ENCODE measurements around the gene DUSP12. TPM values are rescaled to one million over a fixed set of nuclear protein-coding genes. Genes with fewer than 3 reads are reported as not detected.

DUSP12 gene
- total and polyA plus RNA-seq, 12 donors: 7.8 to 48.1 (median 16.6) TPM

DNA sequence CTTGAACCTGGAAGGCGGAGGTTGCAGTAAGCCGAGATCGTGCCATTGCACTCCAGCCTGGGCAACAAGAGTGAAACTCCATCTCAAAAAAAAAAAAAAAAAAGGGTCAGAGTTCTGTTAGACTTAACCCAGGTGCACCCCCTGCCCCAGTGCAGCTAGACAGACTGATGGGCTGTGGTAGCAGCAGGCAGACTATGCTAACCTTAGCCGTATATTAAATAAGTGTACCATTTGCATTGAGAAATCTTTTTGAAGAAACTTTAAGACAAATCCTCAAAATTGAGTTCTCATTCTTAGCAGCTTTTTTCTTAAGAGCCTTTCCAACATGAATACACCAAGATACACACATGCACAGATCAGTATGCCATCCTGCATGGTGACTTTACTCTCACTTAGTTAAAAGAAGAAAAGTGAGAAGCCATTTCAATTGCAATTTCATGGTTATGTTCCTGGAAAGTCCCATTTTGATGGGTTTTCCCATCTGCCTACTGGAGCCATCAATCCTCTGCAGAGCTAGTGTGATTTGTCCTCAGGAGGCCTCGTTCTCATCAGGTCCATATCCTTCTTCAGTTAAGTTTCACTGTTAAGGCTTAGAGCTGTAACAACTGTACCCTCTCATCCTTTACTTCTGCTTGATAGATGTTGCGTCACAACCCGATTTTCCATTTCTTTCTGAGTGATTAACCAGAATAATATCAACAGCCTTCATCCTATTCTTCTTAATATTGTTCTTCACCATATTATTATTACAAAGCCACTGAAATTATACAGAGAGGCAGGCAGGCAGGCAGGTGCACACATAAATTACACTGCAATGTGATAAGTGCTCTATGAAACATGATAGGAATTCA, 21.0 kb upstream of the DUSP12 start:
- WGBS, 4 donors: 82 to 87% (median 84%) methylated on average over 4 to 7 of the region's 7 CpGs
- Histone ChIP-seq H3K4me3 (no peak overlapping the region), H3K36me3 (replicated peaks in 1 of 2) (no peaks in the 10 kb centered on the region), H3K27ac (no peak overlapping the region), H3K9me3 (replicated peaks in 1 of 3) (no peaks in the 10 kb centered on the region), H3K4me1 (replicated peaks in 1 of 2) (peaks cover 0 to 10% of the 10 kb centered on the region in 2 donors), H3K27me3 (peaks cover 11% of the 10 kb centered on the region)
- no peak for TF ChIP-seq CTCF (IDR thresholded peaks at IDR 0.05)
- DNase-seq: no peak
- intact Hi-C loops (cut with DNase I): no loop called here

DNA sequence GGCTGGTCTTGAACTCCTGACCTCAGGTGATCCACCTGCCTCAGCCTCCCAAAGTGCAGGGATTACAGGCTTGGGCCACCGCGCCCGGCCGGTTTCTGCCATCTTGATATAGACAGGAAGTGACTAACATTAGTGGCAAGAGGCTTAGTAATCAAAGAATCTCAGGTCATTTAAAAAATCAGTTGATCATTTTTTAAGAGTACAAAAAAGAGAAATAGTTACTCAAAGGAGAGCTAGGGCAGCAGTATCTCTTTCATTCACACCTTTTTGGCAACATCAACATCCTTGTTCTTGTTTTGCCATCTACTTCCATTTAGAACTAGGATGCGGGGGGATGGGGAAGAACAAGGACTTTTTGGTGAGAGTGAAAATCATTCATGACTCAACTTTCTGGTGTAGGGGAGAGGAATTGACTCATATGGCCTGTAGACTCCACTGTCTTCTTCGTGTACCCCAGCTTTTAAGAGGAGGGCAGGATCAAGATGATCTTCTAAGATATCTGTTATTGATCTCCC, 19.5 kb upstream of the DUSP12 start:
- peaks cover 0 to 10% of the 10 kb centered on the region in 2 donors for H3K4me1 ChIP-seq (replicated peaks in 1 of 2)
- no peaks in the 10 kb centered on the region for H3K36me3 ChIP-seq (replicated peaks in 1 of 2)
- WGBS, 4 donors: 54 to 73% (median 67%) methylated on average over 6 of the region's 6 CpGs

DNA sequence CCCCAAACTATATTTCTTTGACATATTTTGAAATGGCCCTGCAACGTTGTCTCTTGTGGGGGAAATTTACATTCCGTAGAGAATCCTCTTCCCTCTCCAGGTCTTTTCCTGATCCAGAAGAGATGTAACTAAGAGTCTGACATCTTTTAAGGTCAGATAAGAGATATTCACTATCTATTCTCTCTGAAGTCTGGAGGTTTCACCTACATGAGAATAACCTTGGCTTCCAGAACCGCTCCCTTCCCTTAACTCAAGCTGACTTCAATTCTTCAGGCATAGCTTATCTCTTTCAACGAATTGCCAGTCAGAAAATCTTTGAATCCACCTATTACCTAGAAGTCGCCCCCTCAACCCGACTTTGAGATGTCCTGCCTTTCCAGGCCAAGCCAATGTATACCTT, 18.3 kb upstream of the DUSP12 start:
- 66 to 74% (median 69%) methylated on average over 6 of the region's 6 CpGs for WGBS, 4 donors
- H3K27ac ChIP-seq: no peak overlapping the region
- TF ChIP-seq POLR2A (IDR thresholded peaks at IDR 0.05) (no peak), CTCF (IDR thresholded peaks at IDR 0.05) (no peak)
- H3K27me3 ChIP-seq: peaks cover 4% of the 10 kb centered on the region
- H3K9me3 ChIP-seq (replicated peaks in 1 of 3): no peaks in the 10 kb centered on the region
- H3K36me3 ChIP-seq (replicated peaks in 1 of 2): no peaks in the 10 kb centered on the region
- H3K4me3 ChIP-seq: no peak overlapping the region
- intact Hi-C loops (cut with DNase I): loop anchor here in 1 of 2 donors (10.0 kb wide), 1 partner anchor 246 kb away; no protein-coding TSS in a partner anchor
- H3K4me1 ChIP-seq (replicated peaks in 1 of 2): peaks cover 0 to under 1% of the 10 kb centered on the region in 2 donors
- DNase-seq: no peak

More for the DNA sequence above, 19.5 kb upstream of the DUSP12 start:
- Histone ChIP-seq H3K9me3 (replicated peaks in 1 of 3) (no peaks in the 10 kb centered on the region), H3K4me3 (no peak overlapping the region), H3K27ac (no peak overlapping the region), H3K27me3 (peaks cover 4% of the 10 kb centered on the region)
- no peak for DNase-seq
- intact Hi-C loops (cut with DNase I): loop anchor here in 1 of 2 donors (10.0 kb wide), 1 partner anchor 245 kb away; no protein-coding TSS in a partner anchor
- TF ChIP-seq POLR2A (IDR thresholded peaks at IDR 0.05): no peak
- TF ChIP-seq CTCF (IDR thresholded peaks at IDR 0.05): no peak

GRCh38 chr1:161731981-161732718, 17.4 kb upstream of the DUSP12 start:
- WGBS, 4 donors: 71 to 80% (median 77%) methylated on average over 5 of the region's 5 CpGs
- TF ChIP-seq POLR2A (IDR thresholded peaks at IDR 0.05) (no peak), CTCF (IDR thresholded peaks at IDR 0.05) (no peak)
- H3K27ac ChIP-seq: no peak overlapping the region
- no peaks in the 10 kb centered on the region for H3K36me3 ChIP-seq (replicated peaks in 1 of 2)
- DNase-seq: no peak
- no peaks in the 10 kb centered on the region for H3K9me3 ChIP-seq (replicated peaks in 1 of 3)
- intact Hi-C loops (cut with DNase I): loop anchor here in 1 of 2 donors (10.0 kb wide), 1 partner anchor 247 kb away; no protein-coding TSS in a partner anchor
- H3K4me1 ChIP-seq (replicated peaks in 1 of 2): no peaks in the 10 kb centered on the region
- H3K4me3 ChIP-seq: no peak overlapping the region
- H3K27me3 ChIP-seq: peaks cover 4% of the 10 kb centered on the region

All from adrenal gland (tissue), 12 donors.